WTC11 (cell line): ENCODE data around the gene CHRNA4.

Experiments
- FOXJ3 ChIP-seq: sonication (generic); formaldehyde crosslinking; IDR thresholded peaks from 2 replicates; pipeline ENCODE4 v1.9.0; 2021; ENCODE audit warnings: missing genetic modification reagents, mild to moderate bottlenecking, borderline replicate concordance
- NR1H2 ChIP-seq: sonication (generic); formaldehyde crosslinking; IDR thresholded peaks from 2 replicates; pipeline ENCODE4 v1.9.0; 2021; ENCODE audit warnings: mild to moderate bottlenecking, moderate library complexity, missing genetic modification reagents
- SMAD4 ChIP-seq: sonication (generic); formaldehyde crosslinking; IDR thresholded peaks from 2 replicates; pipeline ENCODE4 v1.8.0; 2022; ENCODE audit warnings: mild to moderate bottlenecking, missing genetic modification reagents
- TEAD1 ChIP-seq: sonication (generic); formaldehyde crosslinking; IDR thresholded peaks from 2 replicates; pipeline ENCODE4 v1.8.0; 2022; ENCODE audit warnings: mild to moderate bottlenecking, missing genetic modification reagents
- TF ChIP-seq, protein P1 (sequence below): fragments of 200-600 bp; IDR thresholded peaks from 2 replicates; pipeline ENCODE4 v1.8.0; 2022; ENCODE audit warnings: antibody characterized with exemption
- TF ChIP-seq, protein P2 (sequence below): sonication (generic); formaldehyde crosslinking; IDR thresholded peaks from 2 replicates; pipeline ENCODE4 v1.8.1; 2022; ENCODE audit warnings: mild to moderate bottlenecking, missing genetic modification reagents, moderate library complexity, borderline replicate concordance
- TF ChIP-seq, protein P3 (sequence below): sonication (generic); formaldehyde crosslinking; conservative IDR thresholded peaks from 2 replicates; pipeline ENCODE4 v1.8.1; 2023; ENCODE audit warnings: mild to moderate bottlenecking, low read depth, missing genetic modification reagents, moderate library complexity
- TF ChIP-seq, protein P4 (sequence below): sonication (generic); formaldehyde crosslinking; IDR thresholded peaks from 2 replicates; pipeline ENCODE4 v1.8.1; 2023; ENCODE audit warnings: mild to moderate bottlenecking, missing genetic modification reagents
- TF ChIP-seq, protein P5 (sequence below): sonication (generic); formaldehyde crosslinking; IDR thresholded peaks from 2 replicates; pipeline ENCODE4 v1.8.0; 2022; ENCODE audit warnings: mild to moderate bottlenecking, missing genetic modification reagents
- TF ChIP-seq, protein P6 (sequence below): sonication (generic); formaldehyde crosslinking; IDR thresholded peaks from 2 replicates; pipeline ENCODE4 v1.8.1; 2023; ENCODE audit warnings: mild to moderate bottlenecking, missing genetic modification reagents, borderline replicate concordance
- TF ChIP-seq, protein P7 (sequence below): sonication (generic); formaldehyde crosslinking; IDR thresholded peaks from 2 replicates; pipeline ENCODE4 v1.8.1; 2022; ENCODE audit warnings: low read depth, missing genetic modification reagents, borderline replicate concordance

DNA sequence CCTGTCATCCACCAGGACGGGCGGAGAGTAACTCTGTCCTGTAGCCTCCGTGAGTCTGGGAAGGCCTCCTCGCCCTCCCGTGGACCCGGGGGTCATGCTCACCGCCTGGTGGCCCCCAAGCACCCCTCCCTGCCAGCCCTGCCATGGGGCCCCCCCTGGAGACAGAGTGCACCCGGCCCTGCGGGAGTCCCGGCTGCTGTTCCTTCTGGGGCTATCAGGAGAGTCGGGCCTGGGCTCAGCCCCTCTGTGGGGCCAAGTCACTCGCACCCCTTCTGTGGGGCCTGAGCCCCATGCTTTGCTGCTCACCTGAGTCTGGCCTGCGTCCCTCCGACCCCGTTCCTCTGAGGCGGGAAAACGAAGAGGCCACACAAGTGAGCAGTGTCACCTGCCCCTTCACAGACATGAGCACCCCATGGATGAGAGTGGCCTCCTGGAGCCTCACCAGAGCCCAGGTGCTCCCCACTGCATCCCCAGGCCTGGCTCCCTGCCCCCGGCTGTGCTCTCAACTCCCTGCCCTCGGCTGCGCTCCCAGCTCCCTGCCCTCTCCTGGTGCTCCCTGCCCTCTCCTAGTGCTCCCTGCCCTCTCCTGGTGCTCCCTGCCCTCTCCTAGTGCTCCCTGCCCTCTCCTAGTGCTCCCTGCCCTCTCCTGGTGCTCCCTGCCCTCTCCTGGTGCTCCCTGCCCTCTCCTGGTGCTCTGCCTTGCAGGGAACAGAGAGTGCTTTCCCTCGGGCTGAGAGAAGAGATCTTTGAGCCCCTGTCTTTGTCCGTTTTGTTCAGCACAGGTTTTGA is 4.6 kb upstream of the CHRNA4 start:
- TF ChIP-seq TEAD1 (CRISPR knock-in tag), result no peak
- TF ChIP-seq, protein P1, sequence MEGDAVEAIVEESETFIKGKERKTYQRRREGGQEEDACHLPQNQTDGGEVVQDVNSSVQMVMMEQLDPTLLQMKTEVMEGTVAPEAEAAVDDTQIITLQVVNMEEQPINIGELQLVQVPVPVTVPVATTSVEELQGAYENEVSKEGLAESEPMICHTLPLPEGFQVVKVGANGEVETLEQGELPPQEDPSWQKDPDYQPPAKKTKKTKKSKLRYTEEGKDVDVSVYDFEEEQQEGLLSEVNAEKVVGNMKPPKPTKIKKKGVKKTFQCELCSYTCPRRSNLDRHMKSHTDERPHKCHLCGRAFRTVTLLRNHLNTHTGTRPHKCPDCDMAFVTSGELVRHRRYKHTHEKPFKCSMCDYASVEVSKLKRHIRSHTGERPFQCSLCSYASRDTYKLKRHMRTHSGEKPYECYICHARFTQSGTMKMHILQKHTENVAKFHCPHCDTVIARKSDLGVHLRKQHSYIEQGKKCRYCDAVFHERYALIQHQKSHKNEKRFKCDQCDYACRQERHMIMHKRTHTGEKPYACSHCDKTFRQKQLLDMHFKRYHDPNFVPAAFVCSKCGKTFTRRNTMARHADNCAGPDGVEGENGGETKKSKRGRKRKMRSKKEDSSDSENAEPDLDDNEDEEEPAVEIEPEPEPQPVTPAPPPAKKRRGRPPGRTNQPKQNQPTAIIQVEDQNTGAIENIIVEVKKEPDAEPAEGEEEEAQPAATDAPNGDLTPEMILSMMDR, result no peak
- TF ChIP-seq NR1H2 (CRISPR knock-in tag), result no peak
- TF ChIP-seq, protein P2, sequence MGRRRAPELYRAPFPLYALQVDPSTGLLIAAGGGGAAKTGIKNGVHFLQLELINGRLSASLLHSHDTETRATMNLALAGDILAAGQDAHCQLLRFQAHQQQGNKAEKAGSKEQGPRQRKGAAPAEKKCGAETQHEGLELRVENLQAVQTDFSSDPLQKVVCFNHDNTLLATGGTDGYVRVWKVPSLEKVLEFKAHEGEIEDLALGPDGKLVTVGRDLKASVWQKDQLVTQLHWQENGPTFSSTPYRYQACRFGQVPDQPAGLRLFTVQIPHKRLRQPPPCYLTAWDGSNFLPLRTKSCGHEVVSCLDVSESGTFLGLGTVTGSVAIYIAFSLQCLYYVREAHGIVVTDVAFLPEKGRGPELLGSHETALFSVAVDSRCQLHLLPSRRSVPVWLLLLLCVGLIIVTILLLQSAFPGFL (CRISPR knock-in tag), result no peak
- TF ChIP-seq SMAD4 (CRISPR knock-in tag), result no peak
- TF ChIP-seq, protein P3, sequence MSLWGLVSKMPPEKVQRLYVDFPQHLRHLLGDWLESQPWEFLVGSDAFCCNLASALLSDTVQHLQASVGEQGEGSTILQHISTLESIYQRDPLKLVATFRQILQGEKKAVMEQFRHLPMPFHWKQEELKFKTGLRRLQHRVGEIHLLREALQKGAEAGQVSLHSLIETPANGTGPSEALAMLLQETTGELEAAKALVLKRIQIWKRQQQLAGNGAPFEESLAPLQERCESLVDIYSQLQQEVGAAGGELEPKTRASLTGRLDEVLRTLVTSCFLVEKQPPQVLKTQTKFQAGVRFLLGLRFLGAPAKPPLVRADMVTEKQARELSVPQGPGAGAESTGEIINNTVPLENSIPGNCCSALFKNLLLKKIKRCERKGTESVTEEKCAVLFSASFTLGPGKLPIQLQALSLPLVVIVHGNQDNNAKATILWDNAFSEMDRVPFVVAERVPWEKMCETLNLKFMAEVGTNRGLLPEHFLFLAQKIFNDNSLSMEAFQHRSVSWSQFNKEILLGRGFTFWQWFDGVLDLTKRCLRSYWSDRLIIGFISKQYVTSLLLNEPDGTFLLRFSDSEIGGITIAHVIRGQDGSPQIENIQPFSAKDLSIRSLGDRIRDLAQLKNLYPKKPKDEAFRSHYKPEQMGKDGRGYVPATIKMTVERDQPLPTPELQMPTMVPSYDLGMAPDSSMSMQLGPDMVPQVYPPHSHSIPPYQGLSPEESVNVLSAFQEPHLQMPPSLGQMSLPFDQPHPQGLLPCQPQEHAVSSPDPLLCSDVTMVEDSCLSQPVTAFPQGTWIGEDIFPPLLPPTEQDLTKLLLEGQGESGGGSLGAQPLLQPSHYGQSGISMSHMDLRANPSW (CRISPR knock-in tag), result no peak
- TF ChIP-seq, protein P4, sequence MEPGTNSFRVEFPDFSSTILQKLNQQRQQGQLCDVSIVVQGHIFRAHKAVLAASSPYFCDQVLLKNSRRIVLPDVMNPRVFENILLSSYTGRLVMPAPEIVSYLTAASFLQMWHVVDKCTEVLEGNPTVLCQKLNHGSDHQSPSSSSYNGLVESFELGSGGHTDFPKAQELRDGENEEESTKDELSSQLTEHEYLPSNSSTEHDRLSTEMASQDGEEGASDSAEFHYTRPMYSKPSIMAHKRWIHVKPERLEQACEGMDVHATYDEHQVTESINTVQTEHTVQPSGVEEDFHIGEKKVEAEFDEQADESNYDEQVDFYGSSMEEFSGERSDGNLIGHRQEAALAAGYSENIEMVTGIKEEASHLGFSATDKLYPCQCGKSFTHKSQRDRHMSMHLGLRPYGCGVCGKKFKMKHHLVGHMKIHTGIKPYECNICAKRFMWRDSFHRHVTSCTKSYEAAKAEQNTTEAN (CRISPR knock-in tag), result no peak
- TF ChIP-seq, protein P5, sequence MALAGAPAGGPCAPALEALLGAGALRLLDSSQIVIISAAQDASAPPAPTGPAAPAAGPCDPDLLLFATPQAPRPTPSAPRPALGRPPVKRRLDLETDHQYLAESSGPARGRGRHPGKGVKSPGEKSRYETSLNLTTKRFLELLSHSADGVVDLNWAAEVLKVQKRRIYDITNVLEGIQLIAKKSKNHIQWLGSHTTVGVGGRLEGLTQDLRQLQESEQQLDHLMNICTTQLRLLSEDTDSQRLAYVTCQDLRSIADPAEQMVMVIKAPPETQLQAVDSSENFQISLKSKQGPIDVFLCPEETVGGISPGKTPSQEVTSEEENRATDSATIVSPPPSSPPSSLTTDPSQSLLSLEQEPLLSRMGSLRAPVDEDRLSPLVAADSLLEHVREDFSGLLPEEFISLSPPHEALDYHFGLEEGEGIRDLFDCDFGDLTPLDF (CRISPR knock-in tag), result no peak
- TF ChIP-seq, protein P6, sequence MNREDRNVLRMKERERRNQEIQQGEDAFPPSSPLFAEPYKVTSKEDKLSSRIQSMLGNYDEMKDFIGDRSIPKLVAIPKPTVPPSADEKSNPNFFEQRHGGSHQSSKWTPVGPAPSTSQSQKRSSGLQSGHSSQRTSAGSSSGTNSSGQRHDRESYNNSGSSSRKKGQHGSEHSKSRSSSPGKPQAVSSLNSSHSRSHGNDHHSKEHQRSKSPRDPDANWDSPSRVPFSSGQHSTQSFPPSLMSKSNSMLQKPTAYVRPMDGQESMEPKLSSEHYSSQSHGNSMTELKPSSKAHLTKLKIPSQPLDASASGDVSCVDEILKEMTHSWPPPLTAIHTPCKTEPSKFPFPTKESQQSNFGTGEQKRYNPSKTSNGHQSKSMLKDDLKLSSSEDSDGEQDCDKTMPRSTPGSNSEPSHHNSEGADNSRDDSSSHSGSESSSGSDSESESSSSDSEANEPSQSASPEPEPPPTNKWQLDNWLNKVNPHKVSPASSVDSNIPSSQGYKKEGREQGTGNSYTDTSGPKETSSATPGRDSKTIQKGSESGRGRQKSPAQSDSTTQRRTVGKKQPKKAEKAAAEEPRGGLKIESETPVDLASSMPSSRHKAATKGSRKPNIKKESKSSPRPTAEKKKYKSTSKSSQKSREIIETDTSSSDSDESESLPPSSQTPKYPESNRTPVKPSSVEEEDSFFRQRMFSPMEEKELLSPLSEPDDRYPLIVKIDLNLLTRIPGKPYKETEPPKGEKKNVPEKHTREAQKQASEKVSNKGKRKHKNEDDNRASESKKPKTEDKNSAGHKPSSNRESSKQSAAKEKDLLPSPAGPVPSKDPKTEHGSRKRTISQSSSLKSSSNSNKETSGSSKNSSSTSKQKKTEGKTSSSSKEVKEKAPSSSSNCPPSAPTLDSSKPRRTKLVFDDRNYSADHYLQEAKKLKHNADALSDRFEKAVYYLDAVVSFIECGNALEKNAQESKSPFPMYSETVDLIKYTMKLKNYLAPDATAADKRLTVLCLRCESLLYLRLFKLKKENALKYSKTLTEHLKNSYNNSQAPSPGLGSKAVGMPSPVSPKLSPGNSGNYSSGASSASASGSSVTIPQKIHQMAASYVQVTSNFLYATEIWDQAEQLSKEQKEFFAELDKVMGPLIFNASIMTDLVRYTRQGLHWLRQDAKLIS (CRISPR knock-in tag), result no peak
- TF ChIP-seq FOXJ3 (CRISPR knock-in tag), result no peak
- TF ChIP-seq, protein P7, sequence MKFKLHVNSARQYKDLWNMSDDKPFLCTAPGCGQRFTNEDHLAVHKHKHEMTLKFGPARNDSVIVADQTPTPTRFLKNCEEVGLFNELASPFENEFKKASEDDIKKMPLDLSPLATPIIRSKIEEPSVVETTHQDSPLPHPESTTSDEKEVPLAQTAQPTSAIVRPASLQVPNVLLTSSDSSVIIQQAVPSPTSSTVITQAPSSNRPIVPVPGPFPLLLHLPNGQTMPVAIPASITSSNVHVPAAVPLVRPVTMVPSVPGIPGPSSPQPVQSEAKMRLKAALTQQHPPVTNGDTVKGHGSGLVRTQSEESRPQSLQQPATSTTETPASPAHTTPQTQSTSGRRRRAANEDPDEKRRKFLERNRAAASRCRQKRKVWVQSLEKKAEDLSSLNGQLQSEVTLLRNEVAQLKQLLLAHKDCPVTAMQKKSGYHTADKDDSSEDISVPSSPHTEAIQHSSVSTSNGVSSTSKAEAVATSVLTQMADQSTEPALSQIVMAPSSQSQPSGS, result no peak
